Measurements from ENCODE around the gene SH3BGR. TPM values are rescaled to one million over a fixed set of nuclear protein-coding genes. Genes with fewer than 3 reads are reported as not detected.

Gene SH3BGR
- total RNA-seq, 2 donors from 2014 or later: 43.2 to 75.7 TPM

GRCh38 chr21:39511102-39511501 lies 59.3 kb downstream of the SH3BGR start:
- TF ChIP-seq, protein P1, sequence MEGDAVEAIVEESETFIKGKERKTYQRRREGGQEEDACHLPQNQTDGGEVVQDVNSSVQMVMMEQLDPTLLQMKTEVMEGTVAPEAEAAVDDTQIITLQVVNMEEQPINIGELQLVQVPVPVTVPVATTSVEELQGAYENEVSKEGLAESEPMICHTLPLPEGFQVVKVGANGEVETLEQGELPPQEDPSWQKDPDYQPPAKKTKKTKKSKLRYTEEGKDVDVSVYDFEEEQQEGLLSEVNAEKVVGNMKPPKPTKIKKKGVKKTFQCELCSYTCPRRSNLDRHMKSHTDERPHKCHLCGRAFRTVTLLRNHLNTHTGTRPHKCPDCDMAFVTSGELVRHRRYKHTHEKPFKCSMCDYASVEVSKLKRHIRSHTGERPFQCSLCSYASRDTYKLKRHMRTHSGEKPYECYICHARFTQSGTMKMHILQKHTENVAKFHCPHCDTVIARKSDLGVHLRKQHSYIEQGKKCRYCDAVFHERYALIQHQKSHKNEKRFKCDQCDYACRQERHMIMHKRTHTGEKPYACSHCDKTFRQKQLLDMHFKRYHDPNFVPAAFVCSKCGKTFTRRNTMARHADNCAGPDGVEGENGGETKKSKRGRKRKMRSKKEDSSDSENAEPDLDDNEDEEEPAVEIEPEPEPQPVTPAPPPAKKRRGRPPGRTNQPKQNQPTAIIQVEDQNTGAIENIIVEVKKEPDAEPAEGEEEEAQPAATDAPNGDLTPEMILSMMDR (IDR thresholded peaks at IDR 0.05): no peak
- no peaks in the 10 kb centered on the region for H3K9me3 ChIP-seq

DNA sequence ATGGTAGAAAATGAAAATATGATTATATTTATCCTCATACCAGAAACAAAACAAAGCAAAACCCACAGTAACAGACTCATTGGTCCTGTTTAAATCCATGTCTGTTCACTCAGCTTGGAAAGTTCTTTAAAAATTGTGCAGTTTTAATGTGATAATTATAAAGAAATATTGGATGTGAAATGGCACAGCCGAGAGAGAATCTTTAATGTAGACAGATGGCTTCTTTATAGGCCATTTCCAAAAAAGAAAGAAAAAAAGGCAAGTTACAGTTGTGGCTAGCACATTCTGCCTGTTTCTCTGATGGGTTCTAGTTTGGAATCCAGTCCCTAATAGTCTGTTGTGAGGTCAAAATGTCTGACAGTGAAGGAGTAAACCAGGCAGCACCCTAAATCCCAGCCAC lies 62.0 kb downstream of the SH3BGR start:
- TF ChIP-seq, protein P1 (IDR thresholded peaks at IDR 0.05): no peak
- no peak for DNase-seq (ENCODE audit: low spot score)
- no peak overlapping the region for H3K4me3 ChIP-seq
- H3K27ac ChIP-seq: no peak overlapping the region
- no peaks in the 10 kb centered on the region for H3K27me3 ChIP-seq
- no peaks in the 10 kb centered on the region for H3K4me1 ChIP-seq
- H3K9me3 ChIP-seq: no peaks in the 10 kb centered on the region
- H3K36me3 ChIP-seq: no peaks in the 10 kb centered on the region

More at GRCh38 chr21:39511102-39511501, 59.3 kb downstream of the SH3BGR start:
- Histone ChIP-seq H3K27ac (no peak overlapping the region), H3K36me3 (no peaks in the 10 kb centered on the region), H3K27me3 (no peaks in the 10 kb centered on the region), H3K4me3 (no peak overlapping the region), H3K4me1 (no peaks in the 10 kb centered on the region)
- DNase-seq (ENCODE audit: low spot score): no peak

GRCh38 chr21:39515684-39516472 lies 64.1 kb downstream of the SH3BGR start:
- H3K27me3 ChIP-seq: no peaks in the 10 kb centered on the region
- H3K36me3 ChIP-seq: no peaks in the 10 kb centered on the region
- H3K9me3 ChIP-seq: no peaks in the 10 kb centered on the region
- H3K4me3 ChIP-seq: no peak overlapping the region
- DNase-seq (ENCODE audit: low spot score): no peak
- no peaks in the 10 kb centered on the region for H3K4me1 ChIP-seq
- no peak overlapping the region for H3K27ac ChIP-seq
- TF ChIP-seq, protein P1 (IDR thresholded peaks at IDR 0.05): no peak

DNA sequence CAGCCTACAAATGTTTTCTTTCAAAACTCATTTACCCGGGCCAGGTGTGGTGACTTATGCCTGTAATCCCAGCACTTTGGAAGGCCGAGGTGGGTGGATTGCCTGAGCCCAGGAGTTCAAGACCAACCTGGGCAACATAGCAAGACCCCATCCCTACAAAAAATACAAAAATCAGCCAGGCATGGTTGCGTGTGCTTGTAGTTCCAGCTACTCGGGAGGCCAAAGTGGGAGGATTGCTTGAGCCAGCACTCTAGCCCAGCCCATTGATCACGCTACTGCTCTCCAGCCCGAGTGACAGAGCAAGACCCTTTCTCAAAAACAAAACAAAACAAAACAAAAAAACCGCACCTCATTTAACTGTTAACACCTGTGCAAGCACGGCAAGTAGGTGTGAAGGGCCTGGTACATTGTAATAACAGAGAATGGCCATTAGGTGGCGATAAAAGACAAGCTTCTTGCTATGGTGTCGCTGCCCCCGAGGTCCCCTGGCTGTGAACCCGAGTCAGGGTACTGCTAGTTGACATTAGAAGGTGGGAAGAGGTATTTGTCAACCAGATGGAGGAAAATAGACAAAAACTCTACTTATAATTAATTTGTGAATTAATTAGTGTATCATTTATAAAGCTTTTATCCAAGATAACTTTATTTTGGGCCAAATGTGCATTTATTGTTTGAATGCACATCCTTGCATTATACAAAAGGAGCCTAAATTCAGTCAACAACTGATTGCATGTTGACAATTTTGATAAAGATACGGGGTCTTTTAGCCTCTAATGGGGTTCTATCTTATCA lies 66.5 kb downstream of the SH3BGR start:
- TF ChIP-seq, protein P1 (IDR thresholded peaks at IDR 0.05): peak; percentile 87 to 95
- DNase-seq (ENCODE audit: low spot score): no peak
- no peak overlapping the region for H3K27ac ChIP-seq

DNA sequence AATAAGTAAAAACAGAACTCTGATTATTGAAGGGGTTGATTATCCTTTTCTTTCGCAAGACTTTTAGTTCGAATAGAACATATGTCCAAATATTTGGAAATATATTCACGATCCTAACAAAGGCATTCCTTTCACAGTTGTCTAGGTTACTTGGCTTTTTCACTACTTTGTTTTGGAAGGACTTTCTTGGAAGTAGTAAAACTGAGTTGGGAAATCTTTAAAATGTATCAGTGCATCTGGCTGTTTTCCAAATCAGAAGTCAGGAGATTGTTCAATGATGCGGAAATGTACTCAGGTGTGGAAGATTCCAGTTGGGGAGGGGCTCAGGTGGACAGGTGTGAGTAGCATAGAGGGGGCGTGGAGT lies 67.1 kb downstream of the SH3BGR start:
- Histone ChIP-seq H3K27me3 (no peaks in the 10 kb centered on the region), H3K4me1 (no peaks in the 10 kb centered on the region), H3K9me3 (no peaks in the 10 kb centered on the region), H3K4me3 (no peak overlapping the region), H3K36me3 (no peaks in the 10 kb centered on the region), H3K27ac (no peak overlapping the region)
- no peak for DNase-seq (ENCODE audit: low spot score)
- TF ChIP-seq, protein P1 (IDR thresholded peaks at IDR 0.05): no peak

More for the DNA sequence above, 66.5 kb downstream of the SH3BGR start:
- Histone ChIP-seq H3K4me1 (no peaks in the 10 kb centered on the region), H3K27me3 (no peaks in the 10 kb centered on the region), H3K36me3 (no peaks in the 10 kb centered on the region), H3K4me3 (no peak overlapping the region), H3K9me3 (no peaks in the 10 kb centered on the region)
